ENCODE results near the gene BMP6.

DNA sequence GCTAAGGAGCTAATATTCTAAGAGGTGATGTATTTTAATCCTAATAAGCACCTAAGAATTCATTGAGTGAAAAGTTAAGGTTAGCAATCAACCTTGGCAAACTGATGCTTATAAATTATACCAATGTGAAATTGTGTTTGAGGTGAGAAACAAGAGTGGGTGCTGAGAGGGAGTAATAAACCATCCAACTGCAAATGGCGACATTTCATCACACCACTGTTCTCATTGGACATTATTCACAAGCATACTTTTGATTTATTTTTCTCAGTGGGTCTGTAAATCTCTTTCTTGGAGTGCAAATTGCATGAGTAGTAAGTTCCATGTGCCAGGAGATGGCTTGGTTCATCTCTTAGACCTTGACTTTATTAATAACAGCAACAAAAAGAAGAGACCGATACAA, 71.5 kb downstream of the BMP6 start:
- TF ChIP-seq, protein P1, sequence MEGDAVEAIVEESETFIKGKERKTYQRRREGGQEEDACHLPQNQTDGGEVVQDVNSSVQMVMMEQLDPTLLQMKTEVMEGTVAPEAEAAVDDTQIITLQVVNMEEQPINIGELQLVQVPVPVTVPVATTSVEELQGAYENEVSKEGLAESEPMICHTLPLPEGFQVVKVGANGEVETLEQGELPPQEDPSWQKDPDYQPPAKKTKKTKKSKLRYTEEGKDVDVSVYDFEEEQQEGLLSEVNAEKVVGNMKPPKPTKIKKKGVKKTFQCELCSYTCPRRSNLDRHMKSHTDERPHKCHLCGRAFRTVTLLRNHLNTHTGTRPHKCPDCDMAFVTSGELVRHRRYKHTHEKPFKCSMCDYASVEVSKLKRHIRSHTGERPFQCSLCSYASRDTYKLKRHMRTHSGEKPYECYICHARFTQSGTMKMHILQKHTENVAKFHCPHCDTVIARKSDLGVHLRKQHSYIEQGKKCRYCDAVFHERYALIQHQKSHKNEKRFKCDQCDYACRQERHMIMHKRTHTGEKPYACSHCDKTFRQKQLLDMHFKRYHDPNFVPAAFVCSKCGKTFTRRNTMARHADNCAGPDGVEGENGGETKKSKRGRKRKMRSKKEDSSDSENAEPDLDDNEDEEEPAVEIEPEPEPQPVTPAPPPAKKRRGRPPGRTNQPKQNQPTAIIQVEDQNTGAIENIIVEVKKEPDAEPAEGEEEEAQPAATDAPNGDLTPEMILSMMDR (IDR thresholded peaks at IDR 0.05) = no peak
- no peak for TF ChIP-seq POLR2A (IDR thresholded peaks at IDR 0.05)

Measured in heart left ventricle (tissue), 13 donors.